Inflammatory macrophage treated with lipopolysaccharide for 1 hour (primary cell): ENCODE measurements around the gene RNF7.
"Not testable (repeated sequence)": the region's sequence is repeated elsewhere in the genome, so short reads cannot be mapped to it uniquely, and the experiment has no call there.

Source experiments
- DNase-seq, 2 donors: peaks; one replicate each; pipeline ENCODE4 v3.0.0-alpha.2; 2020 to 2022

The RNF7 gene

DNA sequence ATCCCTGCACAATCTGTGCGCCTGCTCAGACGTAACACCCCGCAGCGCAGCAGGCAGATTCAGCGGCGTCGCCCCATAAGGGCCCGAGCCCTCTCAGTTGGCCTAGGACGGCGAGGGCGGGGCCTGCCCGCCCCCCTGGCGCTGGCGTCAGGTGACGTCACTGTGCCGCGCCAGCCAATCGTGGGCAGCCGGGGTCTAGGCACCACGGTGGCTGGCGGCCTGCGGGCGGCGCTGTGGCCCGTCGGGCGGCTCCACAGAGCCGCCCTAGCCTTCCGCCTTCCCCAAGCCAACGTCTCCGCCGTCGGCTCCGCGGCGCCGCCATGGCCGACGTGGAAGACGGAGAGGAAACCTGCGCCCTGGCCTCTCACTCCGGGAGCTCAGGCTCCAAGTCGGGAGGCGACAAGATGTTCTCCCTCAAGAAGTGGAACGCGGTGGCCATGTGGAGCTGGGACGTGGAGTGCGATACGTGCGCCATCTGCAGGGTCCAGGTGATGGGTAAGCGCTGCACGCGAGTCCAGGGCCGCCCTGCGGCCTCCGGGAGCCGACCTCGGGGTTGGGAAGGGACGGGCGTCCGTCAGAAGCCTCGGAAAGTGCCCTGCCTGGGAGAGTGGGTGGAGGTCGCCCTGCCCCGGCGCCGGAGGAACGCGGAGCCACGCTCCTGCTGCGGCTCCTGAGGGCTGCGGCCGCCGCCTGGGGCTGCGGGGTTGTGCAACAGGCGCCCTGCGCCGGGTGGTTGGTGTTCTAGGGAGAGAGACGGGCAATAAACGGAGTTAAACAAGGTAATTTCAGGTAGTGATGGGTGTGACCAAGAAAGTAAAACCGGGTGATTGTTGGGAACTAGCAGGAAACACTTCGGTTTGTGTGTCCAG, at the start of gene RNF7:
TSS of gene RNF7 (plus strand) at position 277 of the 869 bp plus-strand sequence. CDS start at position 321, 44 bp downstream.
- peak; percentile 95 to 97 for DNase-seq

GRCh38 chr3:141690431-141691072, 47.5 kb upstream of the RNF7 start:
- peak; percentile 64 to 71 for DNase-seq

DNA sequence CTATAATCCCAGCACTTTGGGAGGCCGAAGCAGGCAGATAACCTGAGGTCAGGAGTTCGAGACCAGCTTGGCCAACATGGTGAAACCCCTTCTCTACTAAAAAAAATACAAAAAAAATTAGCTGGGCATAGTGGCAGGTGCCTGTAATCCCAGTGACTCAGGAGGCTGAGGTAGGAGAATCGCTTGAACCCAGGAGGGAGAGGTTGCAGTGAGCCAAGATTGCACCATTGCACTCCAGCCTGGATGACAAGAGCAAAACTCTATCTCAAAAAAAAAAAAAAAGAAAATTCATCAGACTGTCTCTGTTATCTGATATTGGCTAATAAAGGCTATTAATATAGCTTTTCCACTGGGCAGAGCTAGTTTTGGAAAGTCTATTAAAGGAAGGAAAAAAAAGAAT, 46.6 kb upstream of the RNF7 start:
- DNase-seq, result not testable (repeated sequence)

DNA sequence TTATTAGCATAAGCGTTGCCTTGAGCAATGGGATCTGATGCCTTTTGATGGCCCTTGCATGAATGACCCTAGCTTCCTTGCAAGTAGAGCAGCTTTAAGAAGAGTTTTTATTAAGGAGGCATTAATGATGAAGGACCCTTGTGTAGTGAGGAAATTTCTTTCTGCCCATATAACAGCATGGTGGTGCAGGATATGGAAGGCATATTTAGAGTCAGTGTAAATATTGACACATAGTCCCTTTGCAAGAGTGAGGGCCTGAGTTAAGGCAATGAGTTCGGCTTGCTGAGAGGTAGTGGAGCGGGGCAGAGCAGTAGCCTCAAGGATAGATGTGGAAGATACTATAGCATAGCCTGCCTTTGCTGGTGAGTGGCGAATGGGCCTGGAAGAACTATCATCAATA, 45.1 kb upstream of the RNF7 start:
- DNase-seq, result not testable (repeated sequence)

- no peak for DNase-seq
Observed at GRCh38 chr3:141699324-141699723, 38.8 kb upstream of the RNF7 start.

GRCh38 chr3:141699897-141700296, 38.2 kb upstream of the RNF7 start:
- no peak for DNase-seq

DNA sequence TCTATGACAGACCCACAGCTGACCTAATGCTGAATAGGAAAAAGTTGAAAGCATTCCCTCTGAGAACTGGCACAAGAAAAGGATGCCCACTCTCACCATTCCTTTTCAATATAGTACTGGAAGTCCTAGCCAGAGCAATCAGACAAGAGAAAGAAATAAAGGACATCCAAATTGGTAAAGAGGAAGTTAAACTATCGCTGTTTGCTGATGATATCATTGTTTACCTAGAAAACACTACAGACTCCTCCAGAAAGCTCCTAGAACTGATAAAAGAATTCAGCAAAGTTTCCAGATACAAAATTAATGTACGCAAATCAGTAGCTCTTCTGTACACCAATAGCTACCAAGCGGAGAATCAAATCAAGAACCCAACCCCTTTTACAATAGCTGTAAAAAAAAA, 34.7 kb upstream of the RNF7 start:
- not testable (repeated sequence) for DNase-seq

GRCh38 chr3:141707741-141708203, 30.3 kb upstream of the RNF7 start:
- no peak for DNase-seq

- DNase-seq, result peak; percentile 70 to 72
Observed at GRCh38 chr3:141708367-141708766, 29.7 kb upstream of the RNF7 start.

- no peak for DNase-seq
Observed at GRCh38 chr3:141709126-141709770, 28.9 kb upstream of the RNF7 start.

DNA sequence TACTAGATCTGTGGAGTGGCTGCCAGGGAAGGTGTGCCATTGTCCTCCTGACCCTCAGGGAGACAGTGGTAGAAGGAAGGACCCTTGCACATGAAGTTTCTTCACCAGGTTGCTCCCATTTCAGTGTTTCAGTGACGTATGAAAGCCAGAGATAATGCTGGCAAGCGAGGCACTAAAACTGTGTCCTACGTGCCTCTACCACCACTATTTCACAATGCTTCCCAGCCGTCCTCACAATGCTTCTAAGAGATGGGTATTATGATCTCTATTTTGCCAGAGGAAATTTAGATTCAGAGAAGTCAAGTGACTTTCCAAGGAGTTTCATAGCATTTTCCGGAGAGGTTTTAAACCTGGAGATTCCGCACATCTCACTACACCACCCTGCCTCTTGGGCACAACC, 28.0 kb upstream of the RNF7 start:
- DNase-seq, result no peak

- DNase-seq, result no peak
Observed at GRCh38 chr3:141710888-141711616, 27.0 kb upstream of the RNF7 start.

DNA sequence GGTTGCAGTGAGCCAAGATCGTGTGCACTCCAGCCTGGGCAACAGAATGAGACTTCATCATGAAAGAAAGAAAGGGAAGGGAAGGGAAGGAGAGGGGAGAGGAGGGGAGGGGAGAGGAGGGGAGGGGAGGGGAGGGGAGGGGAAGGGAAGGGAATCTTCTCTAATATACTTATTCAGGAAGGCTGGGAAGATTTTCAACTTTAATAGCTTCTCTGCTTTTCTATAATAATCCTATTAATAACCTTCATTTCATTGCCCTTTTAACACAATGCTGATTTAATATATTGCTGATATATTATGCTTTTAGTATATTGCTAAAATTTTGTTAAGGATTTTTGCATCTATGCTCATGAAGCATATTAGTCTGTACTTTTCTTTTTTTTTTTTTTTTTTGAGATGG, 23.4 kb upstream of the RNF7 start:
- no peak for DNase-seq

GRCh38 chr3:141722081-141722480, 16.0 kb upstream of the RNF7 start:
- DNase-seq, result no peak

- no peak for DNase-seq
Observed at GRCh38 chr3:141722648-141723047, 15.4 kb upstream of the RNF7 start.

- no peak for DNase-seq
Observed at GRCh38 chr3:141723255-141723654, 14.8 kb upstream of the RNF7 start.

DNA sequence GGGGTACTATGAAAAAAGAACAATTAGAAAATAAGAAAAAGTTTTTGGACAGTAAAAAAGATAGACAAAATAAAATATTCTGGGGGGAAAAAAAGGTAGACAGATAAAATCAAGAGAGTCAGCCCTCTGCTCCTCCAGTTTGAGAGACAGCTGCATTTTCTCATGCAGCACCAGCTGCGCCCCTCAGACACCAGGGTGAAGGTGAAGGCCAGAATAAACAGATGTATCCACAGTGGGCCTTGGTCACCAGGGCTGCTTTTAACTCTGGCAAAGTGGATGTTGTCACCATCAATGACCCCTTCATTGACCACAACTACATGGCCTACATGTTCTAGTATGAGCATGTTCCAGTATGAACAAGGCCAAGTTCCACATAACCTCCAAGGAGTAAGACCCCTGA, 13.9 kb upstream of the RNF7 start:
- DNase-seq, result no peak

DNA sequence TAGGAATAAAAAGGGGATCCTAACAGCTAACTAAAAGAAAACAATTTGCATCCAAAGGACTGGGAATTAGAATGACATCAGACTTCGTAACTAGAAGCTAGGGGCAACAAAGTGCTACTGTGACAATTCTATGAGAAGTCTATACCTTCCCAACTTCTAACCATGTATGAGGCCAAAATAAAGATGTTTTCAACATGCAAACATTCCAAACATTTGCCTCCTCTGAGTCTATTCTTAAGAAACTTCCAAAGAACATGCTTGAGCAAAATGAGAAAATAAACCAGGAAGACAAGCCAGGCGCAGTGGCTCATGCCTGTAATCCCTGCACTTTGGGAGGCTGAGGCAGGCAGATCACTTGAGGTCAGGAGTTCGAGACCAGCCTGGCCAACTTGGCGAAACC, 13.1 kb upstream of the RNF7 start:
- DNase-seq, result no peak

DNA sequence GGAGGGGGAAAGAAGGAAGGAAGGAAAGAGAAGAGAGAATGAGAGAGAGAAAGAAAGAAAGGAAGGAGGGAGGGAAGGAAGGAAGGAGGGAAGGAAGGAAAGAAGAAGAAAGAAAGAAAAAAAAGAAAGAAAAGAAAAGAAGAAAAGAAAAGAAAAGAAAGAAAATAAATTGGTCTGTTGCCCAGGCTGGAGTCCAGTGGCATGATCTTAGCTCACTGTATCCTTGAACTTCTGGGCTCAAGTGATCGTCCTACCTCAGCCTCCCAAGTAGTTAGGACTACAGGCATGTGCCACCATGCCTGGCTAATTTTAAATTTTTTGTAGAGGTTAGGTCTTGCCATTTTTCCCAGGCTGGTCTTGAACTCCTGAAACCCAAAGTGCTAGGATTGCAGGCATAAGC, 11.6 kb upstream of the RNF7 start:
- no peak for DNase-seq

- DNase-seq, result no peak
Observed at GRCh38 chr3:141728355-141728892, 9.7 kb upstream of the RNF7 start.

- no peak for DNase-seq
Observed at GRCh38 chr3:141729240-141729639, 8.9 kb upstream of the RNF7 start.

GRCh38 chr3:141735176-141735575, 2.9 kb upstream of the RNF7 start:
- DNase-seq, result no peak
